ENCODE data around the gene PTPRA. TPM values are rescaled to one million over a fixed set of nuclear protein-coding genes. Genes with fewer than 3 reads are reported as not detected.

PTPRA gene
- total RNA-seq, 4 donors from 2014 or later = 26.2 to 53.7 (median 42.4) TPM

DNA sequence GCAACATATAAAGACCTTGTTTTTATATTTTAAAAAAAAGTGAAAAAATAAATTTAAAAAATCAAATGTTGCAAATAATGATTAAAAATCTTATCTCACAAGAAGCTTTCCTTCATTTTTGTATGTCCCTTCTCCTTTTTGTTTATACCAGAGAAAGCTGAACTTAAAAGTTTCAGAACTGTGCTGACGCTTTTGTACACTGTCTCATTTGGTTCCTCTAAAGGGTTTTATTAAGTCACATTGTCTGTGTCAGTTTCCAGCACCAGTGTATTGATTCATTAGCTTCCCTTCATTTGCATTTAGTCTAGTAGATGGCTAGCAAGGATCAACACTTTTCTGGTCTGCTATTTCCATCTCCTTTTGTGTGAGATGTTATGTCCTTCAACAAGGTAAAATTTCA lies 39.5 kb upstream of the PTPRA start:
- WGBS, 2 donors = 81 to 86% methylated on average over 1 of the region's 1 CpG
- H3K36me3 ChIP-seq = peaks cover 0 to 36% (median 0%) of the 10 kb centered on the region in 3 donors
- no peaks in the 10 kb centered on the region for H3K27me3 ChIP-seq
- TF ChIP-seq POLR2A (IDR thresholded peaks at IDR 0.05) = no peak
- TF ChIP-seq, protein P1, sequence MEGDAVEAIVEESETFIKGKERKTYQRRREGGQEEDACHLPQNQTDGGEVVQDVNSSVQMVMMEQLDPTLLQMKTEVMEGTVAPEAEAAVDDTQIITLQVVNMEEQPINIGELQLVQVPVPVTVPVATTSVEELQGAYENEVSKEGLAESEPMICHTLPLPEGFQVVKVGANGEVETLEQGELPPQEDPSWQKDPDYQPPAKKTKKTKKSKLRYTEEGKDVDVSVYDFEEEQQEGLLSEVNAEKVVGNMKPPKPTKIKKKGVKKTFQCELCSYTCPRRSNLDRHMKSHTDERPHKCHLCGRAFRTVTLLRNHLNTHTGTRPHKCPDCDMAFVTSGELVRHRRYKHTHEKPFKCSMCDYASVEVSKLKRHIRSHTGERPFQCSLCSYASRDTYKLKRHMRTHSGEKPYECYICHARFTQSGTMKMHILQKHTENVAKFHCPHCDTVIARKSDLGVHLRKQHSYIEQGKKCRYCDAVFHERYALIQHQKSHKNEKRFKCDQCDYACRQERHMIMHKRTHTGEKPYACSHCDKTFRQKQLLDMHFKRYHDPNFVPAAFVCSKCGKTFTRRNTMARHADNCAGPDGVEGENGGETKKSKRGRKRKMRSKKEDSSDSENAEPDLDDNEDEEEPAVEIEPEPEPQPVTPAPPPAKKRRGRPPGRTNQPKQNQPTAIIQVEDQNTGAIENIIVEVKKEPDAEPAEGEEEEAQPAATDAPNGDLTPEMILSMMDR (IDR thresholded peaks at IDR 0.05) = no peak
- DNase-seq = no peak
- H3K4me1 ChIP-seq = peaks cover 0 to 9% (median 6%) of the 10 kb centered on the region in 3 donors
- no peak overlapping the region for H3K4me3 ChIP-seq
- intact Hi-C loops (cut with DNase I) = no loop called here
- H3K27ac ChIP-seq = no peak overlapping the region
- H3K9me3 ChIP-seq = no peaks in the 10 kb centered on the region

DNA sequence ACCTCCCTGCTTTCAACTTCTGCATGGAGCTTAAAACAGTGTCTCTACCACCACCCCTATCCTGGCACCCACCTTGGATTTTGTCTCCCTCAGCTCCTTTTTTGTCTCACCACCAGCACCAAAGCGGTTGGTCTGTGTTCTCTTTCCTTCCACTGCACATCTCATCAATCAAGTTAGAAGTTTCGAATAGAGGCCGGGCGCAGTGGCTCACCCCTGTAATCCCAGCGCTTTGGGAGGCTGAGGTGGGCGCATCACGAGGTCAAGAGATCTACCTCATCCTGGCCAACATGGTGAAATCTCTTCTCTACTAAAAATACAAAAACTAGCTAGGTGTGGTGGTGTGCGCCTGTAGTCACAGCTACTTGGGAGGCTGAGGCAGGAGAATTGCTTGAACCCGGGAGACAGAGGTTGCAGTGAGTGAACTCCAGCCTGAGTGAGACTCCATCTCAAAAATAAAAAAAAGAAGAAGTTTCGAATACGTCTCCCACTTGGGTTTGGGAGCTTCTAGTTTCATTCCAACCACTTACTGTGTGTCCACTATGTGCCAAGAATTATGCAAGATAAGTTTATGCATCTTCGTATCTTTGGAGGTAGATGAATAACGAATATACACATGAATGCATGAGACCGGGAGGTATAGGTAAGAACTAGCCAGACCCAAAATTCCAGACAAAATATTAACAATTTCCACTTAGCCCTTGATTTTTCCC lies 38.7 kb upstream of the PTPRA start:
- H3K27me3 ChIP-seq = no peaks in the 10 kb centered on the region
- H3K36me3 ChIP-seq = peaks cover 0 to 36% (median 0%) of the 10 kb centered on the region in 3 donors
- peaks cover 0 to 15% (median 10%) of the 10 kb centered on the region in 3 donors for H3K4me1 ChIP-seq
- no peak for DNase-seq
- H3K27ac ChIP-seq = no peak overlapping the region
- TF ChIP-seq, protein P1 (IDR thresholded peaks at IDR 0.05) = no peak
- TF ChIP-seq POLR2A (IDR thresholded peaks at IDR 0.05) = no peak
- no peaks in the 10 kb centered on the region for H3K9me3 ChIP-seq
- intact Hi-C loops (cut with DNase I) = no loop called here
- no peak overlapping the region for H3K4me3 ChIP-seq
- WGBS, 2 donors = 86 to 96% methylated on average over 12 to 14 of the region's 14 CpGs

DNA sequence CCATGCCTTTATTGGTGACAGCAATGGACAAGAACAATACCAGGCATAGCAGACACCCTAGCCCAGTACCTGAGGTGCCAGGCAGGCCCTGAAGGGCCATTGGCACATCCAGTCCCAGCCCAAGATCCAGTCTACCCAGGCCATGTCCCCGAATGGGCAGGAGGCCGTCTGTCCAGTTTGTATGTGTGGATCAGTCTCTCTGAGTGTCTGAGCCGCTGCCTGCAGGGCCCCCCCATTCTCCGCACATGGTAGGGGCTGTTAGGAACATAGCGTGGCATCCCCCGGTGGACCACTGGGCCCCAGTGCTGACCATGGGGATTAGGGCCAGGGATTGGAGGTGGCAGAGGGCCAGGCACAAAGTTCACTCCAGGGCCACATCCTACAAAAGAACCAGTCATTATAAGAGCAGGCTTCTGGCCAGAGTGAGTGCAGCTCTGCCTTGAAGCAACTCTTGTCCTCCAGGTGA lies 37.9 kb upstream of the PTPRA start:
- TF ChIP-seq, protein P1 (IDR thresholded peaks at IDR 0.05) = no peak
- TF ChIP-seq POLR2A (IDR thresholded peaks at IDR 0.05) = no peak
- Histone ChIP-seq H3K9me3 (no peaks in the 10 kb centered on the region), H3K36me3 (peaks cover 0 to 36% (median 0%) of the 10 kb centered on the region in 3 donors), H3K27me3 (no peaks in the 10 kb centered on the region), H3K4me3 (no peak overlapping the region), H3K4me1 (peaks cover 4 to 23% (median 15%) of the 10 kb centered on the region in 3 donors), H3K27ac (no peak overlapping the region)
- intact Hi-C loops (cut with DNase I) = no loop called here
- WGBS, 2 donors = 100% methylated on average over 1 to 2 of the region's 6 CpGs
- no peak for DNase-seq

DNA sequence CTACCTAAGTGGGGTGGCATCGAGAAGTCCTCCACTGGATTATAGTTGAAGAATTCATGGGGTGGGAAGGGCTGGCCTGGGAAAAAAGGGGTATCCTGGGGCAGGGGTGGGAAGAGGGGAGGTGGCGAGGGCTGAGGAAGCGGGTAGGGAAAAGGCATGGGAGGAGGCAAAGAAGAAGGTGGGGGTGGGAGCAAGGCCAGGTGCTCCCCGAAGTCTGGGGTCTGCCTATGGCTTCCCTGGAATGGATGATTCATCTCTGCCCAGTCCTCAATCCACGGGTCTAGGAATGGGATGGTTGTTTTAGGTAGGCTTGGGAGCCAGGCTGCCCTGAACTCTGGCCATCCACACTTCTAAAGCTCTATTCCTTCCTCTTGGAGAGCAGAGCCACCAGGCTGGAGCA lies 37.2 kb upstream of the PTPRA start:
- no peaks in the 10 kb centered on the region for H3K9me3 ChIP-seq
- no peak overlapping the region for H3K4me3 ChIP-seq
- no peak for DNase-seq
- no peaks in the 10 kb centered on the region for H3K27me3 ChIP-seq
- TF ChIP-seq, protein P1 (IDR thresholded peaks at IDR 0.05) = no peak
- TF ChIP-seq POLR2A (IDR thresholded peaks at IDR 0.05) = no peak
- peaks cover 4 to 23% (median 15%) of the 10 kb centered on the region in 3 donors for H3K4me1 ChIP-seq
- H3K36me3 ChIP-seq = peaks cover 0 to 36% (median 0%) of the 10 kb centered on the region in 3 donors
- WGBS, 2 donors = 82 to 90% methylated on average over 4 to 5 of the region's 5 CpGs
- no peak overlapping the region for H3K27ac ChIP-seq
- intact Hi-C loops (cut with DNase I) = no loop called here

DNA sequence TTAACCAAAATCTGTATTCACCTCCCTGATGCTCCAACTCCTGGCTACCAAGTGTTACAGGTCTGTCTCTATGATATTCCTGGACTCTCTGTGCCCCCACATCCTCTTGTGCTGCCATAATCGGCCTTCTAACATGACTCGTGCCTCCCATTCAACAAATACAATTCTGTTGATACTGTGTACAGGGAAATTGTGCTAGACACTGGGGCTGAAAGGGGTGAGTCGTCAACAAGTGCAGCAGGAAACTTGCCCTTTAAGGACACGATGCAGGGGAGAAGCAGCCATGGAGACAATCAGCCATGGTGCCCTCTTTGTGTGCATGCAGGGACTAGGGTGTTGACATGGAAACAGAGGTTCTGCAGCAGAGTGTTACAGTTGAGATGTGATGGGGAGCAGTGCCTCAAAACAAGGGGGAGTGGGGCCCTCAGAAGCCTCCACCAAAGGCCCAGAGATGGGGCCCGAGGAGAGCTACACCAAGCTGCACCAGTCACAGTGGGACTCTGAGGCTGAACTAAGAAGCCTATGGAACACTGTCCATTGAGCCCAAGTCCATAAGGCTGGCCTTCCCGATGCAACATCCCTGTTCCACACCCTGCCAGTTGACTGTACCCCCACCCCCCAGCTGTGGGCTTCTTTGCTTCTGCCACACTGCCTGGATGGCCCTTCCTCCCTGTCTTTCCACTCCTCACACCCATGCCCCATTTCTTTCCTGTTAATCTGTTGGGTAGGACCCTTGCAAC lies 35.9 kb upstream of the PTPRA start:
- WGBS, 2 donors = 73 to 78% methylated on average over 4 of the region's 6 CpGs

More for the DNA sequence above, 35.9 kb upstream of the PTPRA start:
- H3K27ac ChIP-seq = no peak overlapping the region
- intact Hi-C loops (cut with DNase I) = no loop called here
- peaks cover 12 to 29% (median 19%) of the 10 kb centered on the region in 3 donors for H3K4me1 ChIP-seq
- no peak for DNase-seq
- H3K4me3 ChIP-seq = no peak overlapping the region
- no peaks in the 10 kb centered on the region for H3K9me3 ChIP-seq
- peaks cover 0 to 36% (median 0%) of the 10 kb centered on the region in 3 donors for H3K36me3 ChIP-seq
- no peak for TF ChIP-seq POLR2A (IDR thresholded peaks at IDR 0.05)
- TF ChIP-seq, protein P1 (IDR thresholded peaks at IDR 0.05) = no peak
- no peaks in the 10 kb centered on the region for H3K27me3 ChIP-seq
